Measurements from ENCODE around the gene SUFU. TPM values are rescaled to one million over a fixed set of nuclear protein-coding genes. Genes with fewer than 3 reads are reported as not detected.
A peak's percentile ranks its signal among the peaks of the same experiment; 100 is the strongest.

The SUFU gene
- total RNA-seq, 2 experiments from 2014 or later: 5.7 to 6.0 TPM

DNA sequence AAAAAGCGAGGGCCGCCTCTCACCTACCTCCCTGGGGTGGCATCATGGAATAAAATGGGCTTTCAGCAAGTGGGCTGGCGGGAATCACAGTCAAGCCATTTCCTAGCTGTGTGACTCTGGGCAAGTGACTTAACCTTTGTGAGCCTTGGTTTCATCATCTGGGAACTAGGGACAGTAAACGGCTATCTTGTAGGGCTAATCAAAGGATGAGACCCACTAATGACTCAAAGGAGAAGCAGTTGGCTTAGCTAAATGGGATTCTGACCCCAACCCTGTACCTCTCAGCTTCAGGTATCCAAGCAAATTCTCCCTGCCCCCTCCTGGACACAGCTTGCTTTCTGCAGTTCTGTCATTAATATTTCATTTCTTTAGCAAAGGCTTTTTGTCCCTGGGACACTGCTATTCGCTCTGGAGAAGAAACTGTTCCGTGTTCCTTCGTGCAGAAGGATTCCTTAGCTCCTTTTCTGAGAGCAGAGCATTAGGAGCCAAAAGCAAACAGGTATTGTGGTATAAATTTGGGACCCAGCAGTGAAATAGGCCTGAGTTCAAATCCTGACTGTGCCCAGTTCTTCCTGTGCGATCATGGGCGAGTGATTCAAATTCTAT, 166.4 kb downstream of the SUFU start:
- no peak overlapping the region for H3K4me3 Mint-ChIP-seq
- no peak for DNase-seq

DNA sequence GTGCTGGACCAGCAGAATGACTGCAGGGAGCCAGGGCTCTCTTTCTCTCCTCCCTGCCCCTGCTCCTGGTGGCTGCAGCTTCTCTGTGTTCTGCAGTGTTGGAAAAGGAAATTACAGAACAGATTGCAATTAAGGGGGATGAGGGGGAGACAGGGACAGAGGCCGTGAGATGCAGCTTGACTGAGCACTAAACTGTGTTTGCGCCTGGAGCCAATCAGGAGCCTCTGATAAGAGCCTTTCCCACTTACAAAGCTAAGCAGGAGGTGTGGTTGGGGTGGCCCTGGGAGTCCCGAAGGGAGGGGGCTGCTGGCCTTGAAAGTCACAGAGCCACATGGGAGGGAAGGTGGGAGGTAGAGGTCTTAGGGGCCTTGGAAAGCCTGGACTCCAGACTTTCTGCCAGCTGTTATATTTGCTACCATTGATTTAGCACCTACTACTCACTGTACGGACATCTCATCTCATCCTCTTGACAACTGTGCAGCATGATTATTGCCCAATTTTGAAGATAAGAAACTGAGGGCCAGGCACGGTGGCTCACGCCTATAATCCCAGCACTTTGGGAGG, 167.2 kb downstream of the SUFU start:
- Mint-ChIP-seq H3K27me3 (no peaks in the 10 kb centered on the region), H3K4me1 (peaks cover 40% of the 10 kb centered on the region), H3K27ac (no peak overlapping the region), H3K36me3 (no peaks in the 10 kb centered on the region), H3K9me3 (no peaks in the 10 kb centered on the region), H3K4me3 (no peak overlapping the region)
- no peak for DNase-seq

More for the DNA sequence above, 166.4 kb downstream of the SUFU start:
- Mint-ChIP-seq H3K4me1 (peaks cover 32% of the 10 kb centered on the region), H3K27me3 (no peaks in the 10 kb centered on the region), H3K36me3 (no peaks in the 10 kb centered on the region), H3K9me3 (no peaks in the 10 kb centered on the region), H3K27ac (no peak overlapping the region)

DNA sequence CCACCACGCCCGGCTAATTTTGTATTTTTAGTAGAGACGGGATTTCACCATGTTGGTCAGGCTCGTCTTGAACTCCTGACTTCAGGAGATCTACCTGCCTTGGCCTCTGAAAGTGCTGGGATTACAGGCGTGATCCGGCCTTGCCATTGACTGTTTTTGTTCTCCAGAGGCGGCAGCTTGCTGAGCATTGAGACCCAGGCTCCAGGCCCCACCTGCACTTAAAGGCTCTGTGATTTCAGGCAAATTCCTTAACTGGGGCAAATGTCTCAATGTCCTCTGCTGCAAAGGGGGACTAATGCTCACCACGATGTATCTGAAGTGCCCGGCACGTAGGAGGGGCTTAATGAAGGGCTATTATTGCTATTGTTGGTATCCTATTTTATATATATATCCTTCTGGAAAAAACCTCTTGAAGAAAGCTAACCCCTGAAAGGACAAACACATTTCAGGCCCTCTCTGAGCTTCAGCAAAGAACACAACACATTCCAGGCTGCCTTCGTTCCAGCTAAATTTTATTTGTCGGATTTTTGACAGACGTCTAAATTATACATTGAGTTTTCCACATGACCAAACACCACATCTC, 169.6 kb downstream of the SUFU start:
- H3K27ac Mint-ChIP-seq: peak overlapping the region; percentile 40
- peaks cover 41% of the 10 kb centered on the region for H3K4me1 Mint-ChIP-seq
- no peaks in the 10 kb centered on the region for H3K36me3 Mint-ChIP-seq
- no peaks in the 10 kb centered on the region for H3K9me3 Mint-ChIP-seq
- no peak for DNase-seq
- peak overlapping the region; percentile 78 for H3K4me3 Mint-ChIP-seq
- H3K27me3 Mint-ChIP-seq: no peaks in the 10 kb centered on the region

DNA sequence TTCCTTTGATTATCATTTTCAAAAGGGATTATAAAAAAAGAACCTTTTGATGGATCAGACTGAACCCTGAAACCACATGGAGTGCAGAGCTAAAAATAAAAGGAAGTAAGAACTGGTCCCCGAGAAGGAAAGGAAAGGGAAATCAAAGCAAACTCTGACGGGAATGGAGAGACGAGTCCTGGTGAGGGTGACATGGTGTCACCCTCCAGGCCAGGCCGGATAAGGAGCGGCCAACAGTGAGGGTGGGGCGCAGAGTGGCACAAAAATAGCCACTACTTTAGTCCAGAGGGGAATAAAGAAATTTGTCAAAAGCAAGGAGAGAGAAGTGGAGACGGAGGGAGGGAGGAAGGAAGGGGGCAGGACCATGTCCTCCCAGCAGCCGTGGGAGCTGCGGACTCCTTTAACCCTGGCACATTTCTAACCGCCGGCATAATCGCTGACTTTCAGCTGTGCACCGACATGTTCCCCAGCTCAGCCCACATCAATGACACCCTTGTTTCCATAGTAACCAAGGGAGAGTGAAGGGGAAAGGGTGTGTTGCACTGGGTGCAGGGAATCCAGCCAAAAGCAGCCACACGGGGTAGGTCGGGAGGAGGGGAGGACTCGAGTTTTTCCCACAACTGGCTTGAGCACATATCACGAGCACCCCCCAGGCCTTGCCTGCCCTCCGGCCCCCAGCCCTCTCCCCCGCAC, 170.2 kb downstream of the SUFU start:
- Mint-ChIP-seq H3K27me3 (no peaks in the 10 kb centered on the region), H3K4me1 (peaks cover 42% of the 10 kb centered on the region), H3K9me3 (no peaks in the 10 kb centered on the region), H3K4me3 (peak overlapping the region; percentile 78), H3K36me3 (no peaks in the 10 kb centered on the region), H3K27ac (peak overlapping the region; percentile 40)
- peak; percentile 72 for DNase-seq

DNA sequence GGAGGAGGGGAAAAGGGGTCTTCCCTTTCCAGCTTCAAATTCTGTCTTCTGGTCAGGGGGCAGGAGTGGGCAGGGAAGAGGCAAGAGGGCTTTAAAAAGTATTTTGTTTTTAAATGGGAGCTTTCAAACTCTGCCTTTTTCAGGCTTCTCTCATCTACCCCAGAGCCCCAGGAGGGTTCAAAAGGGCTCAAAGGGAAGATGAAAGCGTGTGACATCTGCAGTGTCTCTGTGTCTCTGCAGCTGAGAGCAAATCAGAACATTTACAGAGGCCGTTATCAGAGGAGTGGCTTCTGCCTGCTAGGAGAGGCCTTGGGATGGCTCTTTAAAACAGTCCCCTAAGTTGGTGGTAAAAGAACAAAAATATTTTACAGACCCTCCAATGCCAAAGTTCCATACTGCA, 170.8 kb downstream of the SUFU start:
- H3K27me3 Mint-ChIP-seq: no peaks in the 10 kb centered on the region
- peak overlapping the region; percentile 78 for H3K4me3 Mint-ChIP-seq
- H3K27ac Mint-ChIP-seq: peak overlapping the region; percentile 42
- no peaks in the 10 kb centered on the region for H3K36me3 Mint-ChIP-seq
- no peaks in the 10 kb centered on the region for H3K9me3 Mint-ChIP-seq
- H3K4me1 Mint-ChIP-seq: peaks cover 42% of the 10 kb centered on the region
- no peak for DNase-seq

DNA sequence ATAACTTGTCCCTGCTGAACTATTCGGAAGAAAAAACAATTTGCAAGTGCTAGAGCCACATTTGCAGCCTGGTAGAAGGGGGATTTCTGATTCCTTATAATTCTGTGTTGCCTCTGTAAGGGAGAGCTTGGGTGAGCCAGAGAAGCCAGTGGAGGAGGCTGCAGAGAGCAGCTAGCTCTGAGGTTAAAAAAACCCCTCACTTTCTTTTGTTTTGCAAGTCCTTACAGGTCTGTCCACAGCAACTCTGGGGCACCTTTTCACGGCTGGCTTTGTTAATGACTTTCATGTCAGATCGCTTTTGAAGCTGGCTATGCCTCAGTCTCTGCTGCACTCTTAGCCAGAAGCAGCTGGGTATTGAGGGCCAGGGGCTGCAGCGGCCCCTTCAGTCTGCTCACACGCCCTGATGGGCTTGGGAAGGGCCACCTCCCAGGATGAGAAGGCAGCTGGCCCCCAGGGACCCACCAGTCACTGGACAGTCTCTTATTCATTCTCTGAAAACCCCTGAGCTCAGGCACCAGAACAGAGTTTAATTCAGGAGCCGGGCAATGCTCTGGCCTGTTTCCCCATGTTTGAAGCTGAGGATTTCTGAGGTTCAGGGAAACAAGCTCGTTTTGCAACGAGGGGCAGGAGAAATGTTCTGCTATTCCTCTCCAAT, 171.4 kb downstream of the SUFU start:
- Mint-ChIP-seq H3K4me1 (peaks cover 39% of the 10 kb centered on the region), H3K4me3 (peak overlapping the region; percentile 78), H3K9me3 (no peaks in the 10 kb centered on the region), H3K27ac (peak overlapping the region; percentile 42), H3K36me3 (no peaks in the 10 kb centered on the region), H3K27me3 (no peaks in the 10 kb centered on the region)
- DNase-seq: no peak

DNA sequence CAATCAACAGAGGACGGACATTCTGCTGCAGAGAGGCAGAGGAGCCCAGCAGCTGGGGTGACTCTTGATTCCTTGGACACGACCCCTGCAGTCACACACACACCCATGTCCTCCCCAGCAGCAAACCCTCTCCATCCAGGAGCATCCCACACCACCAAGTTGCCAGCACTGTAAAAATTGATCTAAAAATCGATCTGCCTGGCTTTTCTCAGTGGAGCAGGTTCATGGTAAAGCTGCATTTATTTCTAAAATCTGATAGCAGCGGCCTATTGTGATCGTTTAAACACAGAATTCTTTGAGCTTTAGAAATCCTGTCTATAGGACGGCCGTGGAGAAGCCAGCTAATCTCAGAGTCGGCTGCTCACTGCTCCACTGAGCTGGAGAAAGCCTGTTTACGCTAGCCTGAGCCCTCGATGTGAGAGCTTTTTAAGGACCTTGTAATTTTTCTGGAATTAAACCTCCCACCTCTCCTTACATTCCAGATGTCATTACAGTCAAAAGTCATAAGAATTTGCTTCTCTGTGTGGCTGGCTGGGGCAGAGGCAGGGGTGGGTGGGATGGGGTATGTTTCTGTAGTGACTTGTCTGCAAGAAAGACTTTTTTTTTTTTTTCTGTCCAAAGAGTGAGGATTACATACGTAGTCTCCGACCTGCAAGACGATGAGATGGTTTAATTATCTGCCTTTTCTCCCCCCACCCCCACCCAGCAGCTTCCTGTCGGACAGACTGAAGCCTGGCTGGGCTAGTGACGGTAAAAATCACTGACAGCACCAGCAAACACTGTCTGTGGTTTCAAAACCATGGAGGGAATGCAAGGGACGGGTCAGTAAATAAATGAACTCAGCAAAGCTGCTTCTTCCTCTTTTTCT, 172.1 kb downstream of the SUFU start:
- DNase-seq: no peak
- H3K27me3 Mint-ChIP-seq: no peaks in the 10 kb centered on the region
- H3K27ac Mint-ChIP-seq: no peak overlapping the region
- H3K36me3 Mint-ChIP-seq: no peaks in the 10 kb centered on the region
- H3K4me1 Mint-ChIP-seq: peaks cover 39% of the 10 kb centered on the region
- no peaks in the 10 kb centered on the region for H3K9me3 Mint-ChIP-seq
- no peak overlapping the region for H3K4me3 Mint-ChIP-seq

DNA sequence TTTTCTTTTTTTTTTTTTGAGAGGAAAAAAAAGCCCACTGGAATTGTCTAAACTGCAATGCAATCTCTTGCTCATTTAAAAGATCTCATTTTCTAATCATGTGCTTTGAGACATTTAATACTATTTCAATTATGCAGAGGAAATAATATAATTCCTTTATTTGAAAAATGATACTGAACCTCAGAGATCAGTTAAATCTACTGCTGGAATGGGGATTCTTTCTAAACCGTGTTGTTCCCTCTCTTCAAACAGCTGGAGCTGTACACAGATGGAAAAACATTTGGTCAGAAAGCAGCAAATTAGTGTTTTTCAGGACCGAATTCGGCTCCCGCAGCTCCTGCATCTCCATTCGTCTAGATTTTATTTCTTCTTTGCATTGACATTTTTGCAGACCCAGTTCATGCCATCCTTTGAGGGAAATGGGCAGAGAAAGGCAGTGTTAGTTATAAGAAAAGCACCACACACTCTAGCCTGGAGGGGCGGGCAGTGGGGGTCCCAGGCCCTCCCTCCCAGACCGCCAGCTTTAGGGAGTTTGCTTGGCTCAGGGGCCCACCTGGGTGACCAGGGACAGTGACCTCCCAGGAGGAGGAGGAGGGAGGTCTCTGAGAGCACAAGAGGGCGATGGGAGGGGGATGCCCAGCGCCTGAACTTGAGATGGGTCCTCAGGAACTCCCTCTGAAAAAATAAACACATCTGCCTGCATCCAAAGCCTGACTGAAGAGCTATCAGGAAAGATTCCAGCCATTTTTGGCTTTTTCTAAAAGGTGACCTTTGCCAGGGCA, 173.0 kb downstream of the SUFU start:
- no peak overlapping the region for H3K27ac Mint-ChIP-seq
- H3K4me1 Mint-ChIP-seq: peaks cover 44% of the 10 kb centered on the region
- peaks cover 4% of the 10 kb centered on the region for H3K36me3 Mint-ChIP-seq
- no peak overlapping the region for H3K4me3 Mint-ChIP-seq
- DNase-seq: no peak
- no peaks in the 10 kb centered on the region for H3K27me3 Mint-ChIP-seq
- no peaks in the 10 kb centered on the region for H3K9me3 Mint-ChIP-seq

DNA sequence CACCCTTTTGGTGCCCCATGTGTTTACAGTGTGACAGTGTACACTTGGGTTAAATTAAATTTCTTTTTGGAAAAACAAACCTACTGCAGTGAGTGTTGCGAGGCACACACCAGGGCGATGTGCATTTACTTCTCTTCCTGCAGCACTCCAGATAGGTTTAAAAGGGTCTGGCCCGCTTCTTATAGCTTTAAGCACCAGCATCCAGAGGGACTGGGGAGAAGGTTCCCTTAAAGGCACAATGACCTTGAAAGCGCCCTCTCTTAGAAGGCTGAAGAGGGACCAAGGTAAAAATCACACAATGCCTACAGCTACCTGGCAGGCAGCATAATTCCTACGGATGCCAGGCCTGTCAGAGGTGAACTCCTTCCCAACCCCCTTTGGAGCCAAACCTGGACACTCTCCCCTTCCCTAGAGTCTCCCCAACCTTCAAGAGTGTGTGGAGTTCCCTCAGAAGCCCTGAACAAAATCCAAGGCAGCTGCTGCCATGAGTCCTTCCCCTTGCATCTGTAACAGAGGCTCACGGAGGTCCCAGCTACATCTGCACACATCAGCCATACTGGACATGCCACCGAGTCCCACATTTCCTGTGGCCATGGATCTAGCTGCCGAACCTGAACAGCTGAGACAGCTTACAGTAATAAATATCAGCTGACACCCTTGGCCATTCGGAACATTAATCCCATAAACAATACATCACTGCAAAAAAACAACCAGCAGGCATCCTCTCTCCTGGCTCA, 173.7 kb downstream of the SUFU start:
- Mint-ChIP-seq H3K27ac (no peak overlapping the region), H3K36me3 (peaks cover 10% of the 10 kb centered on the region), H3K27me3 (no peaks in the 10 kb centered on the region), H3K4me1 (peaks cover 51% of the 10 kb centered on the region), H3K9me3 (no peaks in the 10 kb centered on the region), H3K4me3 (no peak overlapping the region)
- no peak for DNase-seq

DNA sequence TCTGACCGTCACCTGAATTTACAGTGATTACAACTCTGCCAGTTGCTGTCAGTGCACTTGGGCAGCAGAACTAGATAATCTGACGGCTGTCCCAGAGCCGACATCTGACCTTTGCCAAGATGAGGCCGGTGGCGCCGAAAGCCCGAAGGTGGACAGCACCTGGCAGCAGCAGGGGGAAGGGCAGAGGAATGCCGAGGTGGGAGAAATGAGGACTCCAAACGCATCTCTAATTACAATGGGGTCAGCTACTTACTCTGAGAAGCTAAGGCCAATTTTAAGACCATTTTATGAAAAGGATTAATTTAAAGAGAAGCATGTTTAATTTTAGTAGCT, 174.3 kb downstream of the SUFU start:
- no peaks in the 10 kb centered on the region for H3K9me3 Mint-ChIP-seq
- DNase-seq: no peak
- H3K27ac Mint-ChIP-seq: no peak overlapping the region
- H3K27me3 Mint-ChIP-seq: no peaks in the 10 kb centered on the region
- peaks cover 10% of the 10 kb centered on the region for H3K36me3 Mint-ChIP-seq
- no peak overlapping the region for H3K4me3 Mint-ChIP-seq
- H3K4me1 Mint-ChIP-seq: peaks cover 50% of the 10 kb centered on the region

DNA sequence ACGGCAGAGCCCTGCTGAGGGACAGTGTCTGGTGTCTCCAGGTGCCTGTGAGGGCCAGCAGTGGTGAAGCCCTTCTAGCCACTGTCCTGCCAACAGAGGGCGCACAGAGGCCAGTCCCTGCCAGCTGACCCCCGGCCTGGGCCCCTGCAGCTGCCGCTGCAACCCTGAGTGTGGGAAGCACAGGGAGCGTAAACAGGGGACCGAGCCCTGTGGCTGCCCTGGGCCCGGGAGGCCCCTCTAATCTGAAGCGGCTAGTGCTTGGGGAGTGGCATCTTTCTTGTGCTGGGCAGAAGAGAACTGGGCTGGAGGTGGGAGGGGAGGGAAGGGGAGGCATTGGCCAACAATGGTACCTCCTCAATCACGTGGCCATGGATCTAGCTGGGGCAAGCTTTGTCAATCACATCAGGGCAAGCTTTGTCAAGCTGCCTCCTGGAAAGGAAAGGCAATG, 175.1 kb downstream of the SUFU start:
- H3K4me1 Mint-ChIP-seq: peaks cover 44% of the 10 kb centered on the region
- peaks cover 12% of the 10 kb centered on the region for H3K36me3 Mint-ChIP-seq
- no peaks in the 10 kb centered on the region for H3K27me3 Mint-ChIP-seq
- H3K27ac Mint-ChIP-seq: no peak overlapping the region
- H3K9me3 Mint-ChIP-seq: no peaks in the 10 kb centered on the region
- no peak overlapping the region for H3K4me3 Mint-ChIP-seq
- DNase-seq: no peak

DNA sequence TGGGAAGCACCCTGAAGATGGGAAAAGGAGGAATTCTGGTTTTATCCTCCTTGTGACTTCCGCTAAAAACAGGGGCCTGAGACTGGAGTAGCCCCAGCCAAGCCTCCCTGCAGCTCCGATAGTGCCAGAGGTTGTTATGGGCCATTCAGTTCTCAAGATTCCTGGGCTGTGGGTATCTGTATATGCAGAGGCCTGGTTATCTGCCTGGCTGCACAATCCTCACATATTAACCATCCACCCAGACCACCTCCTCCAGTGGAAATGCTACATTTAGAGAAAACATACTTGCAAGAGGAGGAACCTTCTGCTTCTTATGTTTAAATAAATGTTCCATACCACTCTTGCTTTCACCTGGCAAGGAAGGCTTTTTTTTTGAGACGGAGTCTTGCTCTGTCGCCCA, 175.8 kb downstream of the SUFU start:
- DNase-seq: no peak
- Mint-ChIP-seq H3K4me3 (no peak overlapping the region), H3K36me3 (peaks cover 14% of the 10 kb centered on the region), H3K4me1 (peaks cover 37% of the 10 kb centered on the region), H3K27ac (no peak overlapping the region), H3K9me3 (no peaks in the 10 kb centered on the region), H3K27me3 (no peaks in the 10 kb centered on the region)

DNA sequence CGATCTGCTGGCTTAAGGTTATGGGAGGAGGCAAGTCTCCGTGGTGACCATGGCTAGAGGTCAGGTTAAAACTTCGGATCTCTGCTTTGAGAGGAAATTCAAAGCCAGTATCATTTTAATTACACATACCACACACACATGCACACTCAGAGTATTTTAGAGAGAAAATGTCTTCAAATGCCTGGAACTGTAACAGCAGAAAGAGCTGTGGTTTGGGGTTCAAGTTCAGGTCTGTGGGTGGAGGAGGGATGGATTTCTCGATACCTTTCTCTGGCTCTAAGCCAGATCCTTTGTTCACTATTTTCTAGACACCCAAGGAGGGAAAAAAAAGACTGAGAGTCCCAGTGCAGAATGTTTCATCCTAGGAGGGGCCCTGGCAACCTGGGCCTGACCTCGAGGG, 177.9 kb downstream of the SUFU start:
- Mint-ChIP-seq H3K9me3 (no peaks in the 10 kb centered on the region), H3K4me1 (peaks cover 17% of the 10 kb centered on the region), H3K36me3 (peaks cover 16% of the 10 kb centered on the region), H3K27ac (peak overlapping the region; percentile 34), H3K4me3 (no peak overlapping the region), H3K27me3 (no peaks in the 10 kb centered on the region)
- no peak for DNase-seq

Measured in activated naive CD8-positive, alpha-beta T cell treated with anti-CD3 and anti-CD28 coated beads for 36 hours (primary cell).